HG02870 (cell line): Measurements from ENCODE around the gene NPW.

Experiments used
- ATAC-seq: cut with Tn5 transposase; IDR thresholded peaks from one replicate; pipeline ENCODE4 v1.9.1; 2021; ENCODE audit warnings: mild to moderate bottlenecking, moderate library complexity; ENCODE audit not compliant: unreplicated experiment

NPW gene

DNA sequence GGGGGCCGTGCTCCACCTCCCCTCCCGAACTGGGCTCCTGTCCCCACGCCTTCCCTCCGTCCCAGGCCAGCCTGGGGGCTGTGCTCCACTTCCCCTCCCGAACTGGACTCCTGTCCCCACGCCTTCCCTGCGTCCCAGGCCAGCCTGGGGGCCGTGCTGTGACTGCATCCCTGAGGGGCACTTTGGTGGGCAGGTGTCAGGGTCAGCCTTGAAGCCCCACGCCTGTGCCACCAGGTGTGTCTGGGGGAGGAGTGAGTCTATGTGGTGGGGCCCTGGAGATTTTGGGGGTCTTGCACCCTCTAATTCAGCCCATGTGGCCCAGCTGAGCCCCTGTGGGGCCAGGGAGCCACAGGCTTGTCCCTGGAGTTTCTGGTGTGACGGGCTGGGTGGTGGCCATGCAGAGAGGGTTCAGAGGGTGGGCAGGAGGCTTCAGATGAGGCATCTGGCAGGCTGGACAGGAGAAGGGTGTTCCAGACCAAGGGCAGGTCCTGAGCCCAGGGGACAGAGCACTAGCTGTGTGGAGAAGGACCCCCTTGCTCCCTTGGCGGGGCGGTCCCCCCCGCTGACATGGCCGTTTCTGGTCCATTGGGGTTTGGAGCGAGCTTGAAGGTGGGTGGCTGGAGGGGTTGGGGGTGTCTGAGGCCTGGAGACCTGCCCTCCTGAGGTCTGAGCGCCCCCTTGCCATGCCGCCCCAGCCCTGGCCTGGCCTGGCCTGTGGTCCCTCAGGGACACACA is 15.3 kb downstream of the NPW start:
- no peak for ATAC-seq

DNA sequence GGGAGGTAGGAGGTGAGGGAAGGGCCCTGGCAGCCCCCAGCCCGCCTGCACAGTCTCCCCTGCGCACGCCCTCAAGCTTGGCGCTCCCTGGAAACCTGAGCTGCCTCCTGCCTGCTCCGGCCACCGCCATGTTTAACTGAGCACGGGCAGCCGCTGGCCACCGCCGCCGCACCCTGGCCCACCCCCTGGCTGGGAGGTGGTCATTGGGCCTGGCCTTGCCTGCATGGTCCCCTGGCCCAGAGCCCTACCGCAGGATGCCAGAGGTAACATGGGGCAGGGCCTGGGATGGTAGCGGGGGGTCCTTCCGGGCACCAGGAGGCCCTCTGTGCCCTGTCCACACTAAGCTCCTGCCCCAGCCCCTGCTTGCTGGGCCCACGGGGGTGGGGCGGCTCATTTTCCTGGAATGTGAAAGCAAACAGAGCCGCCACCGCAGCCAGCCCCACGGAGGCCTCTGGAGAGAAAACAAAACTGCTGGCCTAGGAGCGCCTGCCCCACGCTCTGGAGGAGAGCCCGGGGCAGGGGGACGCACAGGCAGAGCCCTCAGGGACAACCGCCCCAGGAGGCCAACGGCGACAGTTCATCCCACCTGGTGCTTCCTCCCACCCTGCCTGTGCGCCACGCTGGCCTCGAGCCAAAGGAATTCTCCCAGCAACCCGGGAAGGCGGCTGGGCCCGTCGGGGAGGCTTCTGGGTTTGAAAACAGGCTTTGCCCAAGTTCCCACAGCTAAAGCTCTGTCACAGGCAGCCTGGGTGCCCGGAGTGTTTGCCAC is 16.0 kb downstream of the NPW start:
- no peak for ATAC-seq

DNA sequence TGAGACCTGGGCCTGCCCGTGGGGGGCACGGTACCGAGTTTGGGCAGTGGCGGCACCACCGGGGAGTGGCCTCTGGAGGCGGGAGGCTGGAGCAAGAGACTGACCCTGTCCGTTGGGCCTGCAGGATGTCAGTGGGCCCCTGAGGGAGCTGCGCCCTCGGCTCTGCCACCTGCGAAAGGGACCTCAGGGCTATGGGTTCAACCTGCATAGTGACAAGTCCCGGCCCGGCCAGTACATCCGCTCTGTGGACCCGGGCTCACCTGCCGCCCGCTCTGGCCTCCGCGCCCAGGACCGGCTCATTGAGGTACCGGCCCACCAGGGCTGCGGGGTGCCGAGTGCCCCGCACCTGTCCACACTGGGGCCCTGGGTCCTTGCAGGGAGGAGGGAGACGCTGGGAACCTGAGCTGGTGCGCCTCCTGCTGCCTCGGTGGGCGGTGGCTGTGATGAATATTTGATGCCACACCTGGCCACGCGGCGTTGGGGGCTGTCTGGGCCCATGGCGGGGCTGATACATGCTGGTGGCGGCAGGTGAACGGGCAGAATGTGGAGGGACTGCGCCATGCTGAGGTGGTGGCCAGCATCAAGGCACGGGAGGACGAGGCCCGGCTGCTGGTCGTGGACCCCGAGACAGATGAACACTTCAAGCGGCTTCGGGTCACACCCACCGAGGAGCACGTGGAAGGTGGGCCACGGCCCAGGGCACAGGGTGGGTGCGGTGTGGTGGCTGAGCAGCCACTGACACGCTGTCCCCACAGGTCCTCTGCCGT is 16.8 kb downstream of the NPW start:
- ATAC-seq: no peak

DNA sequence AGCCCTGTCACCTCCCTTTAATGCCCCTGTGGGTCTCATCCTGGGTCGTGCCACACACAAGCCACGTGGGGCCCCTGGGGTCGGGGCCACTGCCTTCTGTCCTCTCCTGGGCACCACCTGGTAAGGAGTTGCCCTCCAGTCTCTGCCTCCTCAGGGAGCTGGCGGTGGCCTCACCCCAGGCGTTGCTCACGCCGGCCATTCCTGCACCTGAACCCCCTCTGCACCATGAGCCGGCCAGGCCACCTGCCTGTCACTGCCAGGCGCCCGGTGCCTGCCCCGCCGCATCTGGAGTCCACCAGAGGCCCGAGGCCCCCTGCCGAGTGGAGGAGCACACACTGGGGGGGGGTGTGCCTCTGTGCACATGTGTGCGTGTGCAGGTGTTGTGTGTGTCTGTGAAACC is 17.5 kb downstream of the NPW start:
- ATAC-seq: no peak

DNA sequence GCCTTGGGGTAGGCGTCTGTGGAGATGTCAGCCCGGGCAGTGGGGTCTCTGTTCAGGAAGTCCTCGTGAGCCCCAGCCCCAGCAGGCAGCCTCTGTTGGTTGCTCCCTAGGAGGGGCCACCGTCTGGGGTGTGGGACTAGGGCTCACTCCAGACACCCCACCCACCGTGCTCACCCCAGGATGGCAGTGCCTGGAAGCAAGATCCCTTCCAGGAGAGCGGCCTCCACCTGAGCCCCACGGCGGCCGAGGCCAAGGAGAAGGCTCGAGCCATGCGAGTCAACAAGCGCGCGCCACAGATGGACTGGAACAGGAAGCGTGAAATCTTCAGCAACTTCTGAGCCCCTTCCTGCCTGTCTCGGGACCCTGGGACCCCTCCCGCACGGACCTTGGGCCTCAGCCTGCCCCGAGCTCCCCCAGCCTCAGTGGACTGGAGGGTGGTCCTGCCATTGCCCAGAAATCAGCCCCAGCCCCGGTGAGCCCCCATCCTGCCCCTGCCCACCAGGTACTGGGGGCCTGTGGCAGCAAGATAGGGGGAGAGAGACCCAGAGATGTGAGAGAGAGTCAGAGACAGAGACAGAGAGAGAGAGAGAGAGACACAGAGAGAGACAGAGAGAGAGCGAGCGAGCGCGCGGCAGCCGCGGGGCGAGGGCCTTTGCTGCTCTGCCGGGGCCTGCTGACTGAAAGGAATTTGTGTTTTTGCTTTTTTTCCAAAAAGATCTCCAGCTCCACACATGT is 18.2 kb downstream of the NPW start:
- no peak for ATAC-seq

DNA sequence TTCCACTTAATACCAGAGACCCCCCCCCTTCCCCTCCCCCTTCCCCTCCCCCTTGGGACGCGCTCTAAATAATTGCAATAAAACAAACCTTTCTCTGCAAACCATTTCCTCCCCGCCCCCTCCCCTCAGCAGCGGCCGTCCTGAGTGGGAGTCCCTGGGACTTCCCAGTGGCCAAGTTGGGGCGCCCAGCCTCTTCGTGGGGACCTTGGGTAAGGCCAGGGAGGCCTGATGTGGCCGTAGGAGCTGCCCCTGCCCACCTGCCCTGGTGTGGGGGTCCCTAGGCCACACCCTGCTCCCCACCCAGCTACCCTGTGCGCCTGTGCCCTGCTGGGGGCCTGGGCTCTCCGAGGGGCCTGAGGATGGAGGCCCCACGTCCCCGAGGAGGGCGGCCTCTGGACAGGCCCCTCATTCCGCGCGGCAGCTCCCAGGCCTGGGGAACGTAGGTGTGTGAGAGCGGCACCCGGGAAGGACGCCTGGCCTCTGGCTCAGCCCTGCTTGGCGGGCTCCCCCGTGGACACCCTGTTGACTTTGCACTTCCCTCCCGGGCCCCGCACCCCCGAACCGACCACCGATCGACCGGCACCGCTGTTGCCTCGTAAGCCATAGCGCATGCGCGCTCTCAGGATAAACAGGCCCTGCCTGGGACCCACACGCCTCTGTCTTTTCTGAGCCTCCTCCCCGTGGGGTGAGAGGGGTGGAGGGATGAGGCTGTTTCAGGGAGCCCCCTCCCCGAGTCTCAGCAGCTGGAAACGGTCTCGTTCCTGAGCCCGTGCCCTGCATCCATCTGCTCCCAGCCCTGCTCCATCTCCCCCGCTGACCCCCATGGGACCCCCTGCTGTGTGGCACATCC is 19.0 kb downstream of the NPW start:
- no peak for ATAC-seq

DNA sequence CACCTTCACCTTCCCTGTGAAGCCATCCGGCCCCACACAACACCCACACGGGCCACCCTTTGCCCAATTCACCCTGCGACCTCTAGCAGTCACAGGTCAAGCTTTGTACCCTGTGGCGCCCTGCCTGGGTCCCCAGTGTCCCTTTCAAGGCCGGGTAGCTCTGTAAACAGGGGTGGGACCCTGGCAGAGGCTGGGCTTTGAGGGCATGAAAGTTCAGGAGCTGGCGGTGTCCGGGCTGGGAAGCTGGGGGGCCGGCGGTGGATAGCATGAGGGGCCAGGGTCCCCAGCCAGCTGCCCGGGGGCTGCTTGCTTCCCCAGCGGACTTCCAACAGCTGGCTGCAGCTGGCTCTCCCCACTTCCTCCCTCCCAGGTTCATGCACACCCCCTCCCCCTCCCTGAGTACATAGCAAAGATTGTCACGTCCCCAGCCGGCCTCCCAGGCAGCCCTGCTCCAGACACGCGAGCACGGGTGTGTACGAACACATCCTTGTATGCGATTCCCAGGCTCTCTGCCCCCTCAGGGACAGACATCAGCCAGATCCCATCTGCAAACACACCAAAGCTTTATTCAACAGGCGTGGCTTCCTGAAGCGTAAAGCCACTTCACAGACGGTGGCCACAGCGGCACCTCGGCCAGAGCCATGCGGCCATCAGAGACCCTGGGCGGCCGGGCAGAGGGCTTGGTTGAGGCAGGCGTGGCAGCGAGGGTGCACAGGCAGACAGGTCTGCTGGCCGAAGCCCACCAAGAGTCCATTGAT is 19.9 kb downstream of the NPW start:
- ATAC-seq: no peak

DNA sequence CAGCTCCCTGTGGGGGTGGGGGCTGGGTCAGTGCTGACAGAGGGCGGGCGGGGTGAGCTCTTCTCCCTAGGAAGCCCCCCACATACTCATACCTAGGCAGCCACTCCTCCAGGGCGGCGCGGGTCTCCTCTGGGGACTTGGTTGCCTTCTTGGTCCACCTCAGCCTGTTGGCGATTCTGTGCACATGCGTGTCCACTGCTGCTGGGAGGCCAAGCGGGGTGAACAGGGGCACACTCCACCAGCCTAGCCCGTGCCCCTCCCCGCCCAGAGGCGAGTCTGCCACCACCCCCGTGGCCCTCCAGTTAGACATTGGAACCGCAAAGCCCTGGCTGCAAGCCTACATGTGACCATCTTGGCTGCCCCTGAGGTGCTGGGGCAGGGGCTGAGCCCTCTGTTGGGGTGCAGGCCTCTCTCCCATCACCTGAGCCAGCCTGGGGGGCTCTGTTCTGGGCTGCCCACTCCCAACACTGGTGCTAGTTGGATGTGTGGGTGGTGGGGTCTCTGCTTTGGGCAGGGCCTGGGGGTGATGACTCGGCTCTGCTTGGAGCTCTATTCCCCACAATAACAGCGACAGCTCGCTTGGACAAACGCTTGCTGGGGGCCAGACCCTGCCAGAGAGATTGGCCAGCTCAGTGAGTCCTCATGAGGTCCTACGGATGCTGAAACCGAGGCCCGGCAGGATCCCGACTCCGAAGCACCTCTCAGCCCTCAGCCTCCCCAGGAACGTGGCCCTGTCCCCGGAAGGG is 20.6 kb downstream of the NPW start:
- no peak for ATAC-seq

DNA sequence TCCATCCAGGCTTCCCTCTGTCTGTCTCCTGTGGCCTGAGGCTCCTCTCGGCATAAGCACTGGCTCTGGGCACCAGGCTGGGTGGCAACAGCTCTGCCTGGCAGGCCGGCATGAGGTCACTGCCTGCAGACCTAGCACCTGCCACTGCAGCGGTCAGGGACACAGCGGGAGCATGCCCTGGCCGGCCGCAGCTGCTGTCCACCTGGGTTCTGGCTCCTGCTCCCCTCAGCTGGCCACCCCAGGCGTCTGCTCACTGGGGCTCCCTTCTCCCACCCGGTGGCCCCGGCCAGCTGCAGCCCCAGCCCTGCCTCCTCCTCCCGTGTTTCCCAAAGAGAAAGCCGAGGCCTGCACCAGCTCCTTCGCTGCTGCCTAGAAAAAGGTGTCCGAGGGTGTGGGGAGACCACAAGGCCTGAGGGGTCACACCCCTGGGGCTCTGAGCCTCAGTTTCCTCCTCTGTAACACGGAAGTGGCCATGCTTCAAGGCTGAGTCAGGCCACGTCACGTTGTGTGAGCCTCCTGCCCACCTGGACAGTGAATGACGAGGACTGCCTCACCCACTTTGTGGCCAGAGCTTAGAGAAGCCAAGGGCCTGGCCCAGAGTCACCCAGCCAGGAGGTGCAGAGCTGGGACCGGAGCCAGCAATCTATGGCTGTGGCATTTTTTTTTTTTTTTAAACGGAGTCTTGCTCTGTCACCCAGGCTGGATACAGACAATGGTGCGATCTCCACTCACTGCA is 21.4 kb downstream of the NPW start:
- ATAC-seq: no peak

DNA sequence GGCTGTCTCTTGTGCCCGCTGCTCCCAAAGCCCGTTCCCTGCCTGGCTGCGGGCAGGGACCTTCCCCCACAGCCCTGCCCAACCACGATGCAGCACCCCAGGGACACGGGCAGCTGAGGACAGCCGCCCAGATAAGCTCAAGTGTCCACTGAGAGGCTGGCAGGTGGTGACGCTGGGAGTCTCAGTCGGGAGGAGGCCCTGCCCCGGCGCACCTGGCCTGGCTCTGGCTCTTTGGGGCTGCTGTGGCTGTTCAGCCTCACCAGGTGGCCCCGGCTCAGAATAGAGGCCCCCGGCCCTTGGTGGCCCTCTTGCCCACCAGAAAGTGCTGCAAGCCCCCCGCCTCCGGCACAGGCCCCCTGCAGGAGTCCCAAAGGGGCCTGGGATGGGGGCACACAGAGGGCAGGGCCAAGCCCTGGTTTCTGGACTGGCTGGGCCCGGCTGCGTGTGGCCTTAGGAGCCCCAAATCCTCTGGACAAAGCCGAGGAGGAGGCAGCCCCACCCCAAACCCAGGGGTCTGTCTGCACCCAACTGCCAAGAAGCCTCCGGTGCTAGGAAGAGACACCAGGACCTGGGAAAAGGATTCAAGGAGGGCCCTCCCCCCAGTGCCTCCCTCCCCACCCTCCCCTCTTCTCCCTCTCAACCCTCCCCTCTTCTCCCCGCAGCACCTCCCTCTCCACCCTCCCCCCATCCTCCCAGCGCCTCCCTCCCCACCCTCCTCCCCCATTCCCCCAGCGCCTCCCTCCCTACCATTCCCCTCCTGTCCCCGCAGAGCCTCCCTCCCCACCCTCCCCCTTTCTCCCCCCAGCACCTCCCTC is 22.8 kb downstream of the NPW start:
- no peak for ATAC-seq

DNA sequence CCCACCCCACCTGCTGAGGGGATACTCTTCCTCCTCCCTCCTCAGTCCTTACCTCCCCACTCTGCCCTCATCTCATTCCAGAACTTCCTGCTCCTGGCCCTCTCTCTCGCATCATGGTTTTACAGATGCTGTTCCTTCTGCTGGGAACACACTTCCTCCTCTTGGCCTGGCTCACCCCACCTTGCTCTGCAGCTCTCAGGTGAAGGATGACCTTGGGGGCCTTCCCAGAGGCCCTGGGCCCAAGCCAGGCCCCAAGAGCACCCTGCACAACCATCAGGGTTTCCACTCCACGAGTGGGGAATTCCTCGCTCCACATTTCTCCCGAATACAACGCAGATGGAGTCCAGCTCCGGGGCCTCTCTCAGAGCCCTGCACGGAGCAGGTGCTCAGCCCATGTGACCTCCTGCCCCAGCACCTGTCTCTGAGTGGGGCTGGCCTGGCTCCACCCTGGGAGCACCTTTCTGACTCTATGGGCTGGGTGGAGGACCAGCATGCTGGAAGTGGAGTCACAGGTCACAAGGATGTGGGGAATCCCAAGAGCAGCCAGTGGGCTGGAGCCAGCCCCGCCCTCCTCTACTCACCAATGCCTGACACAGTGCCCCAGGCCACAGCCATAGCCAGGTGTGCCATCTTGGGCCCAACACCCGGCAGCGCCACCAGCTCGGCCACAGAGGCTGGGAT is 23.5 kb downstream of the NPW start:
- ATAC-seq: no peak

DNA sequence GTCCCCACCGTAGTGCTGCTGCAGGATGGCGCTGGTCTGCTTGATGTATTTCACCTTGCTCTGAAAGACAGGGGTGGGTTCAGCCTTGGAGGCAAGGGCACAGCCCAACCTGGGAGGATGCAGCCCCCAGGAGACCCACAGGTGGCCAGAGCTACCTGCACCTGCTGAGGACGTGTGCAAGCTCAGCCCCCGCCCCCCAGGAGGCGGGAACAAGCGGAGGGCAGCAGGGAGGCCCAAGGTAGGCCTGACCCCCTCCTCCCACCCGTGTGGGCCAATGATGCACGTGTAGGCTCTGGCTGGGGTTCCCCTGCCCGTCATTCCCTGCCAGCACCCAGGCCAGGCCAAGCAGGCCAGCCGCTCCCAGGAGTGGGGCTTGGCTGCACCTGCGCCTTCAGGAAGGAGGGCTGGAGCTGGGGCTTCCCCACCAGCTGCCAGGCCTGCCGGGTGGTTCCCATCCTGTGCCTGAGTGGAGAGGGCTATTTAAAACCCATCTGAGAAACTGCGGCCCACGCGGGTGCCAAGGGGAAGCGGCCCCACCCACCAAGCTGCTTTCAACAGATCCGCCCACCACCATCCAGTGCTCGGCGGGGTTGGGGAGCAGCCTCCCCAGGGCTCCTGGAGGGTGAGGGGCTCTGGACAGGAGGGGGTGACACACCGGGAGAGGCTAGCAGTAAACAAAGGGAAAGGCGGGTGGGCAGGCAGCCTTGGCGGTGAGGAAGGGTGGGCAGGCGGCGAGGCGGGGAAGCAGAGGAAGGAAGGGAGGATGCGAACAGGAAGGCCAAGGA is 24.3 kb downstream of the NPW start:
- ATAC-seq: no peak

DNA sequence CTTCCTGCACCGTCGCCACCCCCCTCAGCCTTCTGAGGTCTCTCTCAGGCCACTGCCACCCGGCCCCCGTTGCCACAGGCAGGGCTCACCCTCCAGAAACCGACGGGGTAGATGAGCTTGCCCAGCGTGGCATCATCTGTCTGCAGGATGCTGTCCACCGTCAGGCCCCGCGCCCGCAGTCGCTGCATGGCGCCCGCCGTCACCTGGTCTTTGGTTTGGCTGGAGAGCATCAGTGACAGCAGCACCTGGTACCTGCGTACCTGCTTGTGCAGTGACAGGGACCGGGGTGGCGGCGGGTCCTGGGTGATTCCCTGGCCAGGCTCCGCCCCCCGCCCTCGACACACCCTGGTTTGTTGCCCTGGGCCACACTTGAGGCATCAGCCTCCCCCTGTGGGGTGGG is 25.0 kb downstream of the NPW start:
- no peak for ATAC-seq

DNA sequence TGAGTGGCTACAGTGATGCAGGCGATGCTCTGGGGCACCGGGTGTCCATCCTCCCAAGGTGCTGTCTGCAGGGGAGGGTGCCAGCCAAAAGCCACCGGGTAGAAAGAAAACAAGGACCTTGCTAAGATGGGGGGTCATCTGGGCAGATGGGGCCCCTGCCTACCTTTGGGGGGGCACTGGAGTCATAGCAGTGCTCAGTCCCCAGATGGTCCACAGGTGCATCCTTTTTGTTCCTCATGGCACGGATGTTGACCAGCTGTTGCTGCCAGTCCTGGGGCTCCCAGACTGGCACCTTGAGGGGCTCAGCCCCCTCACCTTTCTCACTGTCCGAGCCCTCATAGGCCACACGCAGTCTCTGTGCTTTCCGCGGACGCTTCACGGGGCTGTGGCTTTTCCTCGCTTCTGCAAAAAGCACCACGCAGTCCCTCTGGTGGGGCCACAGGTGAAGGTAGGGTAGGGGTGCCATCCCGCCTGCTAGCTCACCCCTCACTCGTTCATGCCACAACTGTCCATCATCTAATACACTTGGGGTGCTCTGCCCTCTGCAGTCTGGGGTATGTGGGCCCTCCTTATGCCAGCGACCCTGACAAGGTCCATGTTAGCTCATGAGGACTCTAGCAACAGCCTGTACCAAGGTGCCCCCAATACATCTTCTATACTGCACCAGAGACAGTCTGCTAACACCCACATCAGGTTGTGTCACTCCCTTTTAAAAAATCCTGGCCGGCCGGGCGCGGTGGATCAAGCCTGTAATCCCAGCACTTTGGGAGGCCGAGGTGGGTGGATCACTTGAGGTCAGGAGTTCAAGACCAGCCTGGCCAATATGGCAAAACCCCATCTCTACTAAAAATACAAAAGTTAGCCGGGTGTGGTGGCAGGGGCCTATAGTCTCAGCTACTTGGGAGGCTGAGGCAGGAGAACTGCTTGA is 26.6 kb downstream of the NPW start:
- ATAC-seq: no peak

DNA sequence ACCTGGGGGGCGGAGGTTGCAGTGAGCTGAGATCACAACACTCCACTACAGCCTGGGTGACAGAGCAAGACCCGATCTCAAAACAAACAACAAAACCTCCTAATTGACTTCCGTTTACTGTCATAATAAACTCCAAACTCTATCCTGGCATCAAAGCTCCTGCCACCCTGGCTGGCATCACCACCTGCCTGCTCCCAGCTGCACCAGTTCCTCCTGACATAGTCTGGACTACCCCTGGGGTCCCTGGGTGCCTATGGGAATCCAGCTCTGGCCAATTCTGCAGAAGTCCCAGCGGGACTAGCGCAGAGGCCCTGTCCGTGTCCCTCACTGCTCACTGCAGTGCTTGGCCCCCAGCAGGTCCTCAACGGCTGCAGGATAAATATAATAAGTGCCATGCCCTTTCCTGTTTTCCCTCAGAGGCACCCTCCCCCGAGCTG is 27.3 kb downstream of the NPW start:
- ATAC-seq: no peak
